C4-2B (cell line): ENCODE data around the gene IFNGR1.

Source experiments
- CTCF ChIP-seq: fragments of 450-650 bp; conservative IDR thresholded peaks from 2 replicates; pipeline ENCODE4 v1.5.1; 2017; ENCODE audit warnings: mild to moderate bottlenecking
- ZFX ChIP-seq: fragments of 450-650 bp; IDR thresholded peaks from 2 replicates; pipeline ENCODE4 v1.6.1; 2017

GRCh38 chr6:137241481-137242038, 22.4 kb upstream of the IFNGR1 start:
- no peak for TF ChIP-seq CTCF
- no peak for TF ChIP-seq ZFX
